Fibroblast of skin of abdomen (primary cell): ENCODE data around the gene RPS14.
"Not testable (repeated sequence)": the region's sequence is repeated elsewhere in the genome, so short reads cannot be mapped to it uniquely, and the experiment has no call there.

ENCODE experiments used
- DNase-seq: peaks from one replicate; pipeline ENCODE4 v3.0.0-alpha.2; 2013

The RPS14 gene

DNA sequence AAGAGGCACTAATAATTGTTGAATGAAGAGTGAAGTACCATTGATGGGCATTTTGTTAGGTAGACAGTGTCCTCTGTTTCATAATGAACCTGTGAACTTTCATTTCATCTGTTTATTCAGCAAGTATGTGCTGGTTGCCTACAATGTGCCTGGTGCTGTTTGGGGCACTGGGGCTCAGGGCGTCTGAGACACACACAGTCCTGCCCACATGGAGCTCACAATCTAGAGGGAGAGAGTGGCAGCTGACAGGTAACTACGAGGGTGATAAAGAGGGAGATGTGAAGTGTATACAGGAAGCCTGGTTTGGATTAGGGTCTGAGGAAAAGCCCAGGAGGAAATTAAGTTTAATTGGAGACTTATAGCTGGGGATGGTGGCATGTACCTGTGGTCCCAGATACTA lies 29.9 kb upstream of the RPS14 start:
- no peak for DNase-seq

DNA sequence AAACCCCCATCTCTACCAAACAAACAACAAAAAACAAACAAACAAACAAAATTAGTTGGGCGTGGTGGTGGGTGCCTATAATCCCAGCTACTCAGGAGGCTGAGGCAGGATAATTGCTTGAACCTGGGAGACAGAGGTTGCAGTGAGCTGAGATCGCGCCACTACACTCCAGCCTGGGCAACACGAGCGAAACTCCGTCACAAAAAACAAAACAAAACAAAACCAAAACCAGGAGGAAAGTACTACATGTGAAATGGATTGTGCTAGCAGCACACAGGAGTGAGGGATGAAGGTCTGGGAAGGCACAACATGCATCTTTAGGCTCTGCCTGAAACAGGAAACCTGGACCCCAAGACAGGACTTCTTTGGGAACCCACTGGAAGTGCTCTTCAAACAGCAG lies 27.0 kb upstream of the RPS14 start:
- not testable (repeated sequence) for DNase-seq

DNA sequence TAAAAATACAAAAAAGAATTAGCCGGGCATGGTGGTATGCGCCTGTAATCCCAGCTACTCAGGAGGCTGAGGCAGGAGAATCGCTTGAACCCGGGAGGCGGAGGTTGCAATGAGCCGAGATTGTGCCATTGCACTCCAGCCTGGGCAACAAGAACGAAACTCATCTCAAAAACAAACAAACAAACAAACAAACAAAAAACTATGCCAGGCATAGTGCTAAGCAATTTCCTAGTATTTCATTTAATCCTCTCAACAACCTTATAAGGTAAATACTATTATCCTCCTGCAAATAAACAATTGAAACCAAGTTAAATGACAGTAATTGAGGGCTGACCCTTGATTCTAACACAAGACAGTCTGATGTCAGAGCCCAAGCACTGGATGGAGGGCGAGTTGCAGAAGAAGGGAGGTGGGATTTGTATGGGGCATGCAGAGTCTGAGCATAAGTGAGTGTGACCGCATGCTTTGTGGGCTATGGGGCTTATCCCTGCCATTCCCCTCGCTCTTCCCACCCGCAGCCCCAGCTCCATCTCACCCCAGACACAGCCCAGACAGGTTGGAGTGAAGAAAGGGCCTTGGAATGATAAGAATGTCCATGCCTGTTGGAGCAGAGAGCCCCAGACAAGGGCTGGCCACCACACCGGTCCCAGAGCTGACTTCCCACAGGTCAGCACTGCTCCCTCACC lies 24.3 kb upstream of the RPS14 start:
- DNase-seq: peak; percentile 94

DNA sequence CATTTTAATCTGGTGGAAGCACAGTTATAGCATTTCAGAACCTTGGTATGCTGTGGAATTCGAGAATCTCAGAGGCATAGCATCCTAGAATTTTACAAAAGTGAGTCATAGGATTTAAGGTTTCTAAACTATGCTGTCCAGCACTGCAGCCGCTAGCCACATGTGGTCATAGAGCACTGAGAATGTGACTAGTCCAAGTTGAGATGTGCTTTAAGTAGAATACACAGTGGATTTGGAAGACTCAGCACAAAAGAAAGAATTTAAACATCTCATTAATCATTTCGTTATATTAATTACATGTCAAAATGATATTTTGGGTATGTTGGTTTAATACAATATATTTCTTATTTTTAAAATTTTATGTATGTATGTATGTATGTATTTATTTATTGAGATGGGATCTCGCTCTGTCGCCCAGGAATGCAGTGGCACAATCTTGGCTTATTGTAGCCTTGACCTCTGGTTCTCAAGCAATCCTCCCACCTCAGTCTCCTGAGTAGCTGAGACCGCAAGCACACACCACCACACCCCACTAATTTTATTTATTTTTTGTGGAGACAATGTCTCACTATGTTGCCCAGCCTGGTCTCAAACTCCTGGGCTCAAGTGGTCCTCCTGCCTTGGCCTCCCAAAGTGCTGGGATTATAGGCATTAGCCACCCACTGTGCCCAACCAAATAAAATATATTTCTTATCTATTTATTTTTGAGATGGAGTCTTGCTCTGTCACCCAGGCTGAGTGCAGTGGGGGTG lies 20.4 kb upstream of the RPS14 start:
- peak; percentile 99 for DNase-seq

DNA sequence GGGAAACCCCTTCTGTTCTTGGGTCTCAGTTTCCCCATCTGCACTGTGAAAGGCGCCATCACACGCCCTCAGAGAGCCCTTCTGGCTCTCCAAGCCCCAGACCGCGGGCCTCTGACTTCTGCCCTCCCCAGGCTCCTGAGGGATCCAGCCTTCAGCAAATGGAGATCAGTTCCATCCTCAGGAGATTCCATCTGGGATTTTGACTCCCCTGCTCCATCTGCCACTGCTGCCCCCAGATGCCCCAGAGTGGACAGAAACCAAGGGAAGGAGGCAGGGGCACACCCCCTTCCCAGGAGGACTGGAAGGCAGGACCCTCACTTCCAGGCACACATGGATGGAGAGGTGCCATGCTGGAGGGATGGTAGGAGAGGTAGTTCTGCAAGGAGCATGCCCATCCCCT lies 18.7 kb upstream of the RPS14 start:
- DNase-seq: no peak

DNA sequence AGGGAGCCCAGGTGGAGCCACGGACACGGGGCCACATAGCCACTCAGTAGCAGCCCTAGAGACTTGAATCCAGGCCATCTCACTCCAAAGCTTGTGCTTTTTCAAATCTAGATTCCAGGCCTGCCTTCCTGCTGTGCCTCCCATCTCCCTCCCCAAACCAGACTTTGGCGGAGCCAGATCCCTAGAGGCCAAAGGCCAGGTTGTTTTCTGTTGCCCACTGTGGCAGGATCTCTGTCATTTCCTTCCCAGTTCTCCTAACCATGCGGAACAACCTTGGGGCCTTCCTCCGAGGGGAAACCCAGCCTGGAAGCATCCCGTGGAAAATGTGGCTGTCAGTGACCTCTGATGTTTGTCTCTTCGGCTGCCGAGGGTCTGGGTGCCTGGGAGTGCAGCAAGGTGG lies 16.4 kb upstream of the RPS14 start:
- no peak for DNase-seq

DNA sequence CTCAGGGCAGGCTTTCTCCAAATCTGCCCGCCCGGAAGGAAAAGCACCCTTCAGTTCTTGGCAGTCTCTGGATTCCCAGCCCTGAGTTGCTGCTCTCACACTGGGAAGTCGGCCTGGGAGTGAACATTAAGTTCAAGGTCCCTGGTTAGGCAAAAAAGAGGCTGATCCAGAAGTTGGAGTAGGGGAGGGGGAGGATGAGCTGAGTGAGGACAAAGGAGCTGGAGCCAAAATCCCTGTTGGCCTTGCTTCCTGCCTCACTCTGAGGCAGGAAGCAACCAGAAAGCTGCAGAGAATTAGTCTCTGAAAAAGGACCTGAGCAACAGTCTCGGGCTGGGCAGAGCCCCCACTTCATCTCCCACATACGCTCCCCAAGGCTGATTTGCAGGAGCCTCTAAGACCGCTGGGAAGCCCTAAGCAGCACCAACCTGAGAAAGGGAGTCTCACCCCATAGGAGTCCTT lies 15.0 kb upstream of the RPS14 start:
- DNase-seq: peak; percentile 60

DNA sequence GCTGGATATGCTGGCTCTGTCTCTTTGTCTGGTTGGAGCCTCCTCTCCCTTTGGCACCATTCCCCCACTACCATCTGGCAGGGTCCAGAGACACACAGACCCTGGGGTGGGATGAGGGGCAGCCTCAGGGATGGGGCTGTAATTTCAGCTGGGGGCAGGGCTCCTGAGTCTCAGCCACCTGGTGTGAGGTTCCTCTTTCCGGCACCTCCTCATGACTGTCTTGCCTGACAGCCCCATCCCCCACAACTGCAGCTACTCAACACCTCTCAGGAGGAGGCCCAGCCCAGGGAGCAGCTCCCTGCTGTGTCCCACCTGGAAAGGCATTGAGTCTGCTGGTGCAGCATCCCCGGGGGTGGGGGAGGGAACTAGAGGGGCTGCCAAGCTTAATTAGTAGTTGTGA lies 11.7 kb upstream of the RPS14 start:
- no peak for DNase-seq

DNA sequence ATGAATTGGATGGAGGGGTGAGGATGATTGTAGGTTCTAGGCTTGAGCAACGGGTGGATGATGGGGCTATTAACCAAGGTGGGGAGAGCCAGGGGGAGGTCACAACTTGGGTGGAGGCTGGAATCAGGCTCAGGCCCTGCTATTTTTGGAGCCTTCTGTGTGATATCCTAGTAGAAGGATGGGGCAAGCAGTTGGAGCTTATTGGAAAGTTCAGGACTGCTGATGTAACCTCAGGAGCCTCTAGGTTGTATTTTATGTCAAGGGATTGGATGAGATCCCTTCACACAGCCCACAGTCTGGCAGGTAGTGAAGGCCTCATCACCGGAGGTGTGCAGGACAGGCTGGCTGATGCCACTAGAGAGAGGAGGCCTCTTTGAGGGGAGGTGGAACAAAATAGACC lies 11.2 kb upstream of the RPS14 start:
- no peak for DNase-seq

DNA sequence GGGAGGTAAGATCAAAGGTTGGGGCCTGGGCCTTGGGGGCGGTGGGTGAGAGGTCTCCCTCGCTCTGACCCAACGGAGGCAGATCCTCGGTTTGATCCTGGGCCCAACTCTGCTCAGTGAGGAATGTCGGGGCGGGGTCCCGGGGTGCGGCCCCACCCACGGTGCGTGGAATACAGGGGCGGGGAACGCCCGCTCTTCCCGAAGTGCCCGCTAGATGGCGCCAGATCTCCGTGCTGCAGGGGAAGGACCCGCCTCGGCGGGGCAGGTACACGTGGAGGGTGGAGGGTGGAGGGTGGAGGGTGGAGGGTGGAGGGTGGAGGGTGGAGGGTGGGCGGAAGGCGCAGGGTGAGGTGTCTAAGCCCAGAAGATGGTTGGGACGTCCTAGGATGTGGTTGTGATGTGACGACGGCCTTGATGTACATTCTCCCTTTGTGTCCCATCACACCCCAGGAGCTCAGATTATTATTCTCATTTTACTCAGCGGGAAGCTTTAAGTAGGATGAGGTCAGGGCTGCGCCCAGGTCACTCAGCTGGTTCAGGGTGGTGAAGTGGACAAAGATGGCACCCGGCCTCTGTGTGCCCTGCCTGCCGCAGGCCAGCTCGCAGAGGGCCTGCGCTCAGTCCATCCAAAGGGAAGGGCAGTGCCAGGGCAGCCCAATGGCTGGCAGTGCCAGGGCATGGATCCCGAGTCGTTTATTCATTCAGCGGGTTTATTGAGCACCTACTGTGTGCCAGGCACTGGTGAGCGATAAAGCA lies 9.4 kb upstream of the RPS14 start:
- peak; percentile 67 for DNase-seq

DNA sequence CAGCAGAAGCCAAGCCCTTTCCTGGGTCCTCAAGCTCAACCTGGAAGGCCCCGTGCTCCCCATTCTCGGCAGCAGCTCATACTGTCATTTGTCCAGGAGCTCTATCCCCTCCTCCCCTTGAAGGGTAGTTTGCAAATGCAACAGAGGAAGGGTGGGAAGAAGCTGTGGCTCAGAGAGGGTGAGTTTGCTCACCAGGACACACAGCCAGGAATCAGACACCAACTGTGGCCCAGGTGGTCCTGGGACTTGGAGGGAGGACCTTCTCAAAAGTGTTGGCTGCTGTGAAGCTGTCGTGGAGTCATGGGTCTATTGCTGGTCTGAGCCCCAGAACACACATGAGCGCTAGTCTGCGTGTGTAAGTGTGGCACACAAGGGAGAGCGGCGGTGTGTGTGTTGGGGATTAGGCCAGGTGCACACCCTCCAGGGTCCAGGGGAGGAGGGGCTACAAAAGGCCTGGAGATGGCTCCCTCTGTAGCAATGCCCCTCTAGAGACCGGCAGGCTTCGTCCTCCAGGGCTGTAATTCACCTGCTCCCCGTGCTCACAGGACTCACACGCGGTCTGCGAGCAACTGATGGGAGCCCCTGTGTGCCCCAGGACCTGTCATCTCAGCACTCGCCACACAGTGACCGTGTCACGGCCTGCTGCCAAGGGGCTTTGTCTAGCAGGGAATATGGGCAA lies 8.2 kb upstream of the RPS14 start:
- no peak for DNase-seq

DNA sequence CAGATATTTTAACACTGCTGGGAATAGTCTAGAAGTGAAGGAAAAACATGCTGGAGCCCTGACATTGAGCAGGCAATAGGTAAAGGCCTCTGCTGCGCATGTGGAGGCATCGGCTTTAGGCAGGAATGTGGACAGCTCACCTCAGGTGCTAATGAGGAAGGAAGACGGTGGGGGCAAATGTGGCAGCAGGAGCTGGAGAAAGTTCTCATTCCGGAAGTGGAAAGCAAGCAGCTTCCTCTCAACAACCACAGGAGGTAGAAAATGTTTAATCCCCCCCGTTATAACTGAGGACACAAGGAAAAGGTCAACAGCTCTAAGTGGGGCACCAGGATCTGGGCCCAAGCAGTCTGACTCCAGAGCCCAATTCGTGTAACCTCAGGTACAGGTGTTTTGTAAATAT lies 7.6 kb upstream of the RPS14 start:
- DNase-seq: no peak

DNA sequence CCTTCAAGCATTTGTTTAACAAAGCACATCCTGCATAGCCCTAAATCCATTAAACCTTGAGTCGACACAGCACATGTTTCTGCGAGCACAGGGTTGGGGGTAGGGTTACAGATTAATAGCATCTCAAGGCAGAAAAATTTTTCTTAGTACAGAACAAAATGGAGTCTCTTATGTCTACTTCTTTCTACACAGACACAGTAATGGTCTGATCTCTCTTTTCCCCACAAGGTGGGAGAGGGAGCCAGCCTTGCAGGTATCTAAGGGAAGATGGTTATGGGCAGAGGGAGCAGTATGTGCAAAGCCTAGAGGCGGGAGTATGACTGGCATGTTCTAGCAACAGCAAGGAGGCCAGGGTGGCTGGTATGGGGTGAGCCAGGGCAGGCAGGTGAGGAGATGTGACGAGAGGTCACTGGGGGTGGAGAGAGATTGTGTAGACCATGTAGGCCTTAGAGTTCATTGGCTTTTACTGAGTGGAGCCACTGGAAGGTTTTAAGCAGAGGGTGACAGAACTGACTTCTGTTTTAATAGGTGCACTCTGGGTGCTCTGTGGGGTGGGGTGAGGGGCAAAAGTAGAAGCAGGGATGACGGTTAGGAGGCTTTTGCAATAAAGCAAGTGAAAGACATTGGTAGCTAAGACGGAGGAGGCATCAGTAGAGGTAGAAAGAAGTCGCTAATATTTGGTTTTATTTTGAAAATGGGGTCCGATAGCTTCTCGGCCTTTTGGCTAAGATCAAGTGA lies 5.1 kb upstream of the RPS14 start:
- no peak for DNase-seq

DNA sequence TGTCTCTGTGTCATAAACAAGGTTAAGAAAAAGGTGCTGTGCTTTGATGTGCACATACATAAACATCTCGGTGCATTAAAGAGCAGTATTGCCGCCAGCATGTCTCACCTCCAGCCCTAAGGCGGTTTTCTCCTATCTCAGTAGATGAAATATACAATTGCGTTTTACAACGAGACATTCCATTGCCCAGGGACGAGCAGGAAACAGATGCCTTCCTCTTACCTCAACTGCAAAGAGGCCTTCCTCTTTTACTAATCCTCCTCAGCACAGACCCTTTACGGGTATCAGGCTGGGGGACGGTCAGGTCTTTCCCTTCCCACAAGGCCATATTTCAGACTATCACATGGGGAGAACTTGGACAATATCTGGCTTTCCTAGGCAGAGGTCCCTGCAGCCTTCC lies 4.5 kb upstream of the RPS14 start:
- DNase-seq: not testable (repeated sequence)

DNA sequence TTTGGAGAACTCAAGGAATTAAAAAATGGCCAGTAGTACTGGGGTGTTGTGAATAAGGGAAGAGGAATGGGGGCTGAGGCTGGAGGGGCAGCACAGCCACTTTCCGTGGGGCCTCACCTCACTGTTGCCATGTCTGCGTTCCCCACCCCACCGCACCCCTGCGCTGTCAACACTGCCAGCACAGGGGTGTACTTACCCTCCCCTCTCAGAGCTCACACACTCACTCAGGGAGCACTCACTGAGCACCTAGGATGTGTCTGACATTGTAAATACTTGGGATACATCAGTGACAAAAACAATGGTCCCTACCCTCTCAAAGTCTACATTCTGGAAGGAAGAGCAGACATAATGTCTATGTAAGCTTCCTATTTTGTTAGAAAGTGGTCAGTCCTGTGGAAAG lies 3.4 kb upstream of the RPS14 start:
- no peak for DNase-seq

DNA sequence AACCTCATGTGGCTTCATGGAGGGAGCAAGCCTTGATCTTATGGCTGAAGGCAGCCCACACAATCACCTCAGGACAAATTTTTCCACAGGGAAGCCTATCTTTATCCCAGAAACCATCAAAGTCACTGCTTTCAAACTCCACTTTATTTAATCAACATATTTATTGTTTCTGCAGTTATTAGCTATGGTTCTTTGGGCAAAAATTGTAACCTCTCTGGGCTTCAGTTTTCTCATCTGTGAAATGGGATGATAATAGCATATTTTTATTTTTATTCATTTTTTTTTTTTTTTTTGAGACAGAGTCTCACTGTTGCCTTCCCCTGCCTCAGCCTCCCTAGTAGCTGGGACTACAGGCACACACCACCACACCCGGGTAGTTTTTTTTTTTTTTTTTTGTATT lies 2.1 kb upstream of the RPS14 start:
- no peak for DNase-seq

DNA sequence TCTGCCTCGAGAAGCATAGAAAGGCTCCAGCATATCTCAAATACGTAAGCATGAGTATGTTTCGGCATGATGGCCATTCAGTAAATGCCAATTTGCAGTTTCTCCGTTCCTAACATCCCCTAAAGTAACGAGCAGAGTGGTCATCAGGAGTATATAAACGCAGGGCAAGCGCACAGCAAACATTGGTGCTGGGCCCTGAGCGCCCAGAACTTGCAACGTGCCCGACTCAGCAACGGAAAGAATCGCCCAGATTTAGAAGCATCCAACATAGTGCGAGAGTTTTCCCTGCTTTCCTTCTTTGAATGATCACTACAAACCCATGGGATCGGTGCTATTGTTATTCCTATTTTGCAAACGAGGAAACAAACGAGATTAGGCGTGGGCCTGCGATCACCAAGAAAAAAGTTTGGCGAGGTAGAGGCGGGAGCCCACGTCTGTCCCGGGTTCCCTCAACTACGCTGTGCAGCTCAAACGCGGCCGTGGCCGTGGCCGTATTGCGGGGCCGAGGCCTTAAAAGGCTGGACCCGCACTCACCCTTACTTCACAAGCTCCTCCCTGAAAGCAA lies 505 bp downstream of the RPS14 start:
- no peak for DNase-seq

DNA sequence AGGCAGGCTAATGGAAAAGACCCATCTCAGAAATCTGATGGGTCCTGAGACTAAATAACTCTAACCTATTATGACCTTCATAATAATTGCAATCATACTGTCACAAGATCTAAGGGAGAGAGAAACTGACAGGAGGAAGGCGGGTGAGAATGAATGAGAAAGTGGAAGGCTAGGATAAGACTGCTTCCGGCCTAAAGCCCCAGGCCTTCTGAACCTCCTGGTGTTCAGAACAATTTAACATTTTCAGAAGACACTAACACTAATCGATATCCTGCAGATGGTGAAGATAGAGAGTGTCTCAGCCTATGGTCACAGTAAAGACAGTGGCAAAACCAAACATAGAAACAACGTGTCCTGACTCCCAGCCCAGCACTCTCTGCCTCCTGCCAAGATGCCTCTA lies 1.2 kb downstream of the RPS14 start:
- no peak for DNase-seq

DNA sequence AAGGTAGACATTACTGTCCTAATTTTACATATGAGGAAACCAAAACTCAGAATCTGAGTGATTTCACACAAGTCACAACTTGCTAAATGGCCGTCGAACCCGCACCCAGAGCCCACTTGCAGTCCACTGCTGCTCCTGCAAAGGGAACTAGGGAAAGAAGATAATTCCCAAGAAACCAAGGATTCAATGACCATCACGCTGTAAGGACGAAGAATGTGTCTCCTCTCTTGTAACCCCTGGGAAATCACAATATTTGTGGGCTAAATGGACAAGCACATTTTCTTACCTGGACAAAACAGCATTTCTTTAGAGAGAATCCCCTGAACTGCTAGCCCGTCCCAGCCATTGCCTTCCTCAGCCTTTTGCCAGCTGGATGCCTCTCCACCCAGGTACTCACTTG lies 2.4 kb downstream of the RPS14 start:
- no peak for DNase-seq

DNA sequence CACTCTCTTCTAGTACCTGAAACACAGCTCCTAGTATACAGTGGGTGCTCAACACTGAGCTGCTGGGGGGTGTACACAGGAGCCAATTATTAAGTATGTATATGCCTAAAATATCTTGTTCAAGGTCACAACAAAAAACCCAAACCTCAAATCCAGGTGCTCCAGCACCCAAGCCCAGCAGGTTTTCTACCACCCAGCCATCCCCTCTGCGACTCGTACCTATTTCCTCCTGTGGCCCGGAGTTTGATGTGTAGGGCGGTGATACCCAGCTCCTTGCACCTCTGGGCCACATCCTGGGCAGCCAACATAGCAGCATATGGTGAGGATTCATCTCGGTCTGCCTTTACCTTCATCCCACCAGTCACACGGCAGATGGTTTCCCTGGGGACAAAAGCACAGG lies 3.0 kb downstream of the RPS14 start:
- DNase-seq: no peak

DNA sequence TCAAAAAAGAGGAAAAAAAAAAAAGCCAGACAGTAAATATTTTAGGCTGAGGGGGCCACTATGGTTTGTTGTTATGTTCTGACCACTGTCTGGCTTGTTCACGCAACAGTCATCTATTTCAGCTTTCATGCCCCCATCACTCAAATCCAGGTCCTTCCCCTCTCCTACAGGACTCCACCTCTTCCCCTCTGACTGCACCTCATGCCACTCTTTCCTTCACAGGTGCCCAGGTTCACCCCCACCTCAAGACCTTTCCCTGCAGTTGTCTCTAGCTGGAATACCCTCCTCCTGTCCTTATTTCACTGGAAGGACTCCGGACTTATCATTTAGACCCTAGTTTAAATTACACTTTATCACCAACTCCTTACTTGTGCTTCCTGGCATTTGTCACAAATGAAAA lies 3.5 kb downstream of the RPS14 start:
- DNase-seq: no peak

DNA sequence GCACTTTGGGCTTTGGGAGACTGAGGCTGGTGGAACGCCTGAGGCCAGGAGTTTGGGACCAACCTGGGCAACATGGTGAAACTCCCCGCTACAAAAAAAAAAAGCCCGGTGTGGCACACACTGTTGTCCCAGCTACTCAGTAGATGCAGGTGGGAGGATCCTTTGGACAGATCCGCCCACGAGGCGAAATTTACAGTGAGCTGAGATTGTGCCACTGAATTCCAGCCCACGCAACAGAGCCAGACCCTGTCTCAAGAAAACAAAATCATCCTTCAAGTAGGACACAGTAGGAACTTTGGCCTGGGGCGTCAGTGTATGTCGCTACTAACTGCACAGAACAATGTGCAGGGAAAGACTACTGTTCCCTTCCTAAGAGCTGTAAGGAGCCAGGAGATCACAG lies 4.8 kb downstream of the RPS14 start:
- no peak for DNase-seq
